Measurements from ENCODE around the gene PLAU. TPM values are rescaled to one million over a fixed set of nuclear protein-coding genes. Genes with fewer than 3 reads are reported as not detected.
A peak's percentile ranks its signal among the peaks of the same experiment; 100 is the strongest.

PLAU gene
- total and polyA plus RNA-seq, 2 of the 4 experiments (the other 2 are of a cell fraction): 123 to 283 TPM

- no TSS peak for BruUV-seq (replicated peaks)
- H3K4me3 ChIP-seq (ENCODE audit: insufficient read depth, low read depth, low read length): no peak overlapping the region
- DNase-seq (peak; percentile 62), ATAC-seq (ENCODE audit: low read depth) (peak; percentile 72)
- TF ChIP-seq CEBPB (IDR thresholded peaks at IDR 0.05; ENCODE audit: low read depth, low read length): no peak
- TF ChIP-seq RFX5 (IDR thresholded peaks at IDR 0.05; ENCODE audit: low read depth, low read length): no peak
- no peak for TF ChIP-seq POLR2A (IDR thresholded peaks at IDR 0.05; ENCODE audit: low read depth, low read length)
- no peak; the same call in 1 of the 2 replicates for TF ChIP-seq RAD21 (IDR thresholded peaks at IDR 0.05; ENCODE audit: low read length)
- TF ChIP-seq, protein P1, sequence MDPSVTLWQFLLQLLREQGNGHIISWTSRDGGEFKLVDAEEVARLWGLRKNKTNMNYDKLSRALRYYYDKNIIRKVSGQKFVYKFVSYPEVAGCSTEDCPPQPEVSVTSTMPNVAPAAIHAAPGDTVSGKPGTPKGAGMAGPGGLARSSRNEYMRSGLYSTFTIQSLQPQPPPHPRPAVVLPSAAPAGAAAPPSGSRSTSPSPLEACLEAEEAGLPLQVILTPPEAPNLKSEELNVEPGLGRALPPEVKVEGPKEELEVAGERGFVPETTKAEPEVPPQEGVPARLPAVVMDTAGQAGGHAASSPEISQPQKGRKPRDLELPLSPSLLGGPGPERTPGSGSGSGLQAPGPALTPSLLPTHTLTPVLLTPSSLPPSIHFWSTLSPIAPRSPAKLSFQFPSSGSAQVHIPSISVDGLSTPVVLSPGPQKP (IDR thresholded peaks at IDR 0.05; ENCODE audit: borderline replicate concordance, low read depth, low read length): no peak
- H4K5ac ChIP-seq (ENCODE audit: low read depth, low read length): peak overlapping the region; percentile 33
- peak overlapping the region; percentile 79; the same call in 2 of the 3 replicates for H2BK15ac ChIP-seq (ENCODE audit: low read depth, low read length)
- intact Hi-C loops (cut with micrococcal nuclease): loop anchor here (5.0 kb wide), 2 partner anchors 36 to 126 kb away; no protein-coding TSS in a partner anchor
- no peak overlapping the region; the same call in 1 of the 2 replicates for H3K56ac ChIP-seq (ENCODE audit: extremely low read depth, insufficient read depth, low read length)
- peak overlapping the region; percentile 30 for H3K4me2 ChIP-seq (ENCODE audit: low read depth, low read length)
- no peaks in the 10 kb centered on the region for H4K20me1 ChIP-seq (ENCODE audit: insufficient read depth, low read length)
- peaks cover 15% of the 10 kb centered on the region for H3K4me1 ChIP-seq (ENCODE audit: control insufficient read depth, insufficient read depth, low read length)
- H3K18ac ChIP-seq (ENCODE audit: low read depth, low read length): peak overlapping the region; percentile 43
- peaks cover 19% of the 10 kb centered on the region; the same call in 1 of the 2 replicates for H3K9me1 ChIP-seq (ENCODE audit: insufficient read depth, low read length)
- no peaks in the 10 kb centered on the region for H3K36me3 ChIP-seq (ENCODE audit: control insufficient read depth, insufficient read depth, low read length)
- no peaks in the 10 kb centered on the region for H3K9me3 ChIP-seq (ENCODE audit: control insufficient read depth, insufficient read depth, low read length)
- peak overlapping the region; percentile 78 for H2BK120ac ChIP-seq (ENCODE audit: low read depth, low read length)
- 54% methylated on average over 4 of the region's 9 CpGs; no CpG with 5 or more reads in 1 of the 2 experiments for WGBS, 2 experiments (ENCODE audit: extremely low coverage in 2 of 2, insufficient read length in 1 of 2)
- H2BK20ac ChIP-seq (ENCODE audit: low read depth, low read length): peak overlapping the region; percentile 77
- ChIA-PET POLR2A (ENCODE audit: unreplicated experiment) (interaction anchor here (0.8 to 1.0 kb wide), 2 partner anchors 9 to 42 kb away, joined by 3 read pairs; no protein-coding TSS in a partner anchor), CTCF (interaction anchor here (0.5 to 1.7 kb wide), 7 partner anchors 9 to 271 kb away, joined by 3 to 5 read pairs (median 3); no protein-coding TSS in a partner anchor)
- H3K14ac ChIP-seq (replicated peaks; ENCODE audit: low read depth, low read length): peak overlapping the region; percentile 51
- peak overlapping the region; percentile 45 for H2AK9ac ChIP-seq (replicated peaks; ENCODE audit: low read depth, low read length, poor library complexity)
- H2AK5ac ChIP-seq (ENCODE audit: low read depth, low read length): peak overlapping the region; percentile 87
- H3K9ac ChIP-seq (ENCODE audit: low read depth, low read length): peak overlapping the region; percentile 3
- H2AFZ ChIP-seq (replicated peaks; ENCODE audit: low read length, poor library complexity): peak overlapping the region; percentile 82
- H4K8ac ChIP-seq (ENCODE audit: low read depth in 2 of 2, low read length in 2 of 2): peak overlapping the region; percentile 47 to 49; a peak in 3 of 4 replicates
- dilution Hi-C loops (cut with HindIII; ENCODE audit: low sequenced_read_pairs, unreplicated experiment): no loop called here
- peak overlapping the region; percentile 21 for H3K23ac ChIP-seq (ENCODE audit: low read depth, low read length)
- H4K91ac ChIP-seq (ENCODE audit: insufficient read depth, low read depth, low read length): peak overlapping the region; percentile 81
- H2BK5ac ChIP-seq (ENCODE audit: low read depth, low read length, poor library complexity, severe bottlenecking): peak overlapping the region; percentile 12
- in situ Hi-C loops (cut with MboI; ENCODE audit: low sequenced_read_pairs): no loop called here
- H3K27me3 ChIP-seq (ENCODE audit: control insufficient read depth, insufficient read depth, low read length): no peaks in the 10 kb centered on the region
- H3K27ac ChIP-seq (ENCODE audit: insufficient read depth, low read length): peak overlapping the region; percentile 69
- peak overlapping the region; percentile 74 for H3K4ac ChIP-seq (ENCODE audit: low read depth, low read length)
- H3K79me1 ChIP-seq (ENCODE audit: low read depth in 1 of 2, low read length in 2 of 2): peaks cover 0 to 10% of the 10 kb centered on the region in 2 experiments; a peak in 2 of 4 replicates
Observed at GRCh38 chr10:73956476-73957359, 45.8 kb downstream of the PLAU start.
